NCI-H187 (cell line): ENCODE results near the gene FERMT3.

ENCODE experiments used
- DNase-seq, 2 experiments: peaks; one replicate each; lab custom pipeline; 2025; lab: John Stamatoyannopoulos, UW

Gene FERMT3

GRCh38 chr11:64249563-64250414, 43.3 kb downstream of the FERMT3 start:
- DNase-seq: no peak

GRCh38 chr11:64250415-64251015, 44.0 kb downstream of the FERMT3 start:
- peak in 1 of 2 experiments; percentile 33 for DNase-seq

GRCh38 chr11:64251016-64251752, 44.7 kb downstream of the FERMT3 start, which contains the start of gene PLCB3:
Gene PLCB3, plus strand, starts transcription at chr11:64251530. Its CDS starts 120 bp downstream, at chr11:64251650.
- DNase-seq: peak in 1 of 2 experiments; percentile 14

- no peak for DNase-seq
Observed at GRCh38 chr11:64251753-64252002, 45.2 kb downstream of the FERMT3 start.

- DNase-seq: no peak
Observed at GRCh38 chr11:64252003-64252872, 45.7 kb downstream of the FERMT3 start.

GRCh38 chr11:64253043-64253442, 46.5 kb downstream of the FERMT3 start:
- no peak for DNase-seq

- DNase-seq: no peak
Observed at GRCh38 chr11:64253481-64253880, 47.0 kb downstream of the FERMT3 start.

GRCh38 chr11:64254326-64254725, 47.8 kb downstream of the FERMT3 start:
- no peak for DNase-seq

- DNase-seq: no peak
Observed at GRCh38 chr11:64255135-64256128, 48.9 kb downstream of the FERMT3 start.

GRCh38 chr11:64256300-64256699, 49.8 kb downstream of the FERMT3 start:
- DNase-seq: no peak

GRCh38 chr11:64258356-64258755, 51.8 kb downstream of the FERMT3 start:
- no peak for DNase-seq

- DNase-seq: no peak
Observed at GRCh38 chr11:64258946-64259532, 52.5 kb downstream of the FERMT3 start.

- DNase-seq: no peak
Observed at GRCh38 chr11:64259533-64260067, 53.1 kb downstream of the FERMT3 start.

GRCh38 chr11:64260147-64260708, 53.7 kb downstream of the FERMT3 start:
- DNase-seq: no peak

GRCh38 chr11:64261556-64262080, 55.1 kb downstream of the FERMT3 start:
- no peak for DNase-seq

- DNase-seq: no peak
Observed at GRCh38 chr11:64262271-64263002, 55.9 kb downstream of the FERMT3 start.

- no peak for DNase-seq
Observed at GRCh38 chr11:64263021-64263946, 56.8 kb downstream of the FERMT3 start.

GRCh38 chr11:64263947-64264317, 57.4 kb downstream of the FERMT3 start:
- no peak for DNase-seq
